Erythroblast (primary cell): ENCODE measurements around the gene PLPP7.

Experiments used
- GATA1 ChIP-seq: IDR thresholded peaks from 2 replicates; pipeline ENCODE4 v1.6.1; 2011; ENCODE audit warnings: low read depth, mild to moderate bottlenecking, control low read depth, low read length, moderate library complexity
- POLR2A ChIP-seq: IDR thresholded peaks from 2 replicates; pipeline ENCODE4 v1.6.1; 2011; ENCODE audit warnings: mild to moderate bottlenecking, low read length

DNA sequence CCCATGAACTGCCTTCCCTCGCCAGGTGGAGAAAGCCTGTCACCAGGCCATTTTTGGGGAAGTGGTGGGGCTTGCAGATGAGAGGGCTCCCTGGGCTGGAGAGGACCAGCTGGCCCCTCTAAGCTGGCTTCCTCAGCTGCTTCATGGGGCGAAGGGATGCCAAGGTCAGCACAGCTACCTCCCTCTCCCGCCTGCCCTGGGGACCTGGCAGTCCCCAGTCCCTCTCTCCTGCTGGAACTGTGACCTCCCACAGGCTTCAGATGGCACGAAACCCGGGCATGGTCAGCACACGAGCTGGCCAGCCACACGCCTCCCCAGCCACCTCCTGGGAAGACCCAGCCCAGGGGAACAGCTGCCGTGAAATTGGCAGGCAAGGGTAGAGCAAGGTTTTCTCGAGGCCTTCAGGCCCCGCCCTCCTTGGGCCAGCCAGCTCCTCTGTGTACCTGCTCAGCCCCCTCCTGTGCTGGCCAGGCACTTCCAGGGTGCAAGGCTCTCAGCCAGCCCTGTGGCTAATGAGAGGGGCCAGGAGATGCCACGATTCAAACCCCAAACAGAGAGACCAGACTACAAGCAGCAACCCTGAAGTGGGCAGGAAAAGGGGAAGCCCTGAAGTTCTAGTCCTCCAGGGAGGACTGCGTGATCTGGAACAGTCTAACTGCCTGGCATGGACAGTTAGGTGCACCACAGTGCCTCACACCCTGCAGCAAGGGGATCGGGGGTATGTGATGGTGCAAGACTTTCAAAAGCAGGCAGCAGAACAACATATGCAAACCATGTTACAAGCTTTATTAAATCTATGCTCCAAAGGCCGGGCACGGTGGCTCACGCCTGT lies 12.9 kb downstream of the PLPP7 start:
- no peak for TF ChIP-seq POLR2A
- no peak for TF ChIP-seq GATA1
